EH (cell line): ENCODE data around the gene BCL2A1.
"Not testable (repeated sequence)": the region's sequence is repeated elsewhere in the genome, so short reads cannot be mapped to it uniquely, and the experiment has no call there.

Experiments used
- DNase-seq: peaks from one replicate; pipeline ENCODE4 v3.0.0-alpha.2; 2015; ENCODE audit warnings: low read depth

The BCL2A1 gene

GRCh38 chr15:79970624-79971434 lies at the start of gene BCL2A1:
Gene BCL2A1, minus strand, starts transcription at chr15:79971196. Its CDS starts 77 bp downstream, at chr15:79971119.
- peak; percentile 83 for DNase-seq

- DNase-seq, result no peak
Observed at GRCh38 chr15:80020731-80021130, 49.7 kb upstream of the BCL2A1 start.

- DNase-seq, result peak; percentile 19
Observed at GRCh38 chr15:80020149-80020548, 49.2 kb upstream of the BCL2A1 start.

GRCh38 chr15:80019168-80019745 lies 48.3 kb upstream of the BCL2A1 start:
- no peak for DNase-seq

GRCh38 chr15:80017139-80017538 lies 46.1 kb upstream of the BCL2A1 start:
- not testable (repeated sequence) for DNase-seq

- not testable (repeated sequence) for DNase-seq
Observed at GRCh38 chr15:80016506-80016905, 45.5 kb upstream of the BCL2A1 start.

GRCh38 chr15:80015156-80015555 lies 44.2 kb upstream of the BCL2A1 start:
- peak; percentile 6 for DNase-seq

- DNase-seq, result not testable (repeated sequence)
Observed at GRCh38 chr15:80014186-80014585, 43.2 kb upstream of the BCL2A1 start.

GRCh38 chr15:80012060-80012726 lies 41.2 kb upstream of the BCL2A1 start:
- DNase-seq, result no peak

- no peak for DNase-seq
Observed at GRCh38 chr15:80011596-80011995, 40.6 kb upstream of the BCL2A1 start.

GRCh38 chr15:80011041-80011523 lies 40.1 kb upstream of the BCL2A1 start:
- peak; percentile 96 for DNase-seq

- peak; percentile 49 for DNase-seq
Observed at GRCh38 chr15:80010131-80010673, 39.2 kb upstream of the BCL2A1 start.

GRCh38 chr15:80007532-80007931 lies 36.5 kb upstream of the BCL2A1 start:
- DNase-seq, result no peak

- no peak for DNase-seq
Observed at GRCh38 chr15:80006946-80007345, 36.0 kb upstream of the BCL2A1 start.

GRCh38 chr15:80003934-80004472 lies 33.0 kb upstream of the BCL2A1 start:
- no peak for DNase-seq

GRCh38 chr15:80003171-80003570 lies 32.2 kb upstream of the BCL2A1 start:
- peak; percentile 13 for DNase-seq

- no peak for DNase-seq
Observed at GRCh38 chr15:80002267-80002666, 31.3 kb upstream of the BCL2A1 start.

GRCh38 chr15:79994615-79995014 lies 23.6 kb upstream of the BCL2A1 start:
- peak; percentile 64 for DNase-seq

GRCh38 chr15:79991826-79992225 lies 20.8 kb upstream of the BCL2A1 start:
- no peak for DNase-seq

- no peak for DNase-seq
Observed at GRCh38 chr15:79990997-79991334, 20.0 kb upstream of the BCL2A1 start.

- DNase-seq, result no peak
Observed at GRCh38 chr15:79990280-79990996, 19.4 kb upstream of the BCL2A1 start.

- DNase-seq, result peak; percentile 39
Observed at GRCh38 chr15:79989682-79990081, 18.7 kb upstream of the BCL2A1 start.
